Activated B cell treated with CpG ODN at 0.5 μM for 24 hours (primary cell): ENCODE measurements around the gene PPM1N. TPM values are rescaled to one million over a fixed set of nuclear protein-coding genes. Genes with fewer than 3 reads are reported as not detected.
A peak's percentile ranks its signal among the peaks of the same experiment; 100 is the strongest.

Experiments used
- ATAC-seq: fragments of 200-7000 bp; cut with Tn5 transposase; one replicate; pipeline ENCODE4 v1.10.0; 2021; ENCODE audit warnings: low read depth, mild to moderate bottlenecking, moderate library complexity
- CTCF ChIA-PET: fragments of 350-600 bp; sonication (Branson Sonifier 250); formaldehyde crosslinking; loops from one replicate; lab custom pipeline; 2021; ENCODE audit warnings: antibody characterized with exemption; lab: Charles Lee
- POLR2A ChIA-PET: fragments of 350-600 bp; sonication (Branson Sonifier 250); formaldehyde crosslinking; loops from one replicate; lab custom pipeline; 2021; ENCODE audit warnings: antibody characterized with exemption; lab: Charles Lee
- DNase-seq: peaks from one replicate; pipeline ENCODE4 v3.0.0; 2022
- H3K27ac Mint-ChIP-seq: one replicate; pipeline ENCODE4 v1.8.0; 2020; ENCODE audit warnings: mixed read lengths
- H3K27me3 Mint-ChIP-seq: one replicate; pipeline ENCODE4 v1.8.0; 2021; ENCODE audit warnings: mixed read lengths
- H3K36me3 Mint-ChIP-seq: one replicate; pipeline ENCODE4 v1.8.0; 2021; ENCODE audit warnings: low read depth, mixed read lengths
- H3K4me1 Mint-ChIP-seq: one replicate; pipeline ENCODE4 v1.8.0; 2021; ENCODE audit warnings: mixed read lengths
- H3K4me3 Mint-ChIP-seq: one replicate; pipeline ENCODE4 v1.8.0; 2020; ENCODE audit warnings: mild to moderate bottlenecking, mixed read lengths
- H3K9me3 Mint-ChIP-seq: one replicate; pipeline ENCODE4 v1.8.0; 2020; ENCODE audit warnings: mixed read lengths
- CTCF ChIP-seq: fragments of 200-600 bp; IDR thresholded peaks from one replicate; pipeline ENCODE4 v1.8.0; 2022; ENCODE audit warnings: antibody characterized with exemption, mild to moderate bottlenecking
- intact Hi-C: fragments of 100-400 bp; cut with micrococcal nuclease; formaldehyde crosslinking; loops from one replicate; pipeline ENCODE4 v1.15.1; 2024
- total RNA-seq: library from RNA; stranded (reverse); gene quantifications from 2 replicates; pipeline ENCODE4 v1.2.3, GENCODE V29; 2022

PPM1N gene
- total RNA-seq, 1 donor from 2014 or later: 0.80 TPM

DNA sequence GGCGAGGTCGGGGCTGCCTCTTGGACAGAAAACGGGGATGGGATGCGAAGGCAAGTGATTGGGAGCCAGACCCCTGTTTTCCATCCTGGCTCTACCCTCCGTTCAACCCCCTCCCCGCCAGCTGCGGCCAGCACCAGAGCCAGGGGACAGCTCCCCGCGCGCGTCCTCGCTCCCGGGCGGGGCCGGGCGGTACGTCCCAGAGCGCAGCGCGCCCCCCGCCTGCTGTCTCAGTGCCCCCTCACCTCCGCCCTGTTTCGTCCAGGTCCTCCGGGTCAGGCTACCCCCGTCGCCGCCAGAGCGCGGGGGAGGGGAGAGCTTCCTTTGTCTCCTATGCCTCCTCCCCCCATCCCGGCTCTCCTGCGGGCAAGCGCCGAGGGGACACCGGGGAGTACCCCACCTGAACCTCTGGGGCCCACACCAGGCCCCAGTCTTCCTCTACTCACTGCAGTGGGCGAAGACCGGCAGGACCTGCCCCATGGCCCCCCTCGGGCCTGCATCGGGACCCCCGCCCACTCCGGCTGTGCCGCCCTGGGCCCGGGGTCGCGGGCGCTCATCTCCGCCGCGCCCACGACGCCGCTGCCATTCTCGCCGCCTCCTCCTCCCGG lies 1.8 kb upstream of the PPM1N start:
- CTCF ChIA-PET: interaction anchor here (2.0 to 3.8 kb wide), 3 partner anchors 11 to 62 kb away, joined by 5 to 19 read pairs (median 13); no protein-coding TSS in a partner anchor
- POLR2A ChIA-PET: interaction anchor here (0.5 to 2.6 kb wide), 12 partner anchors 11 to 495 kb away, joined by 3 to 11 read pairs (median 6); partner anchors contain the start of genes RELB and VASP
- ATAC-seq (peak; percentile 10), DNase-seq (peak; percentile 53)
- Mint-ChIP-seq H3K4me1 (peaks cover 45% of the 10 kb centered on the region), H3K9me3 (no peaks in the 10 kb centered on the region), H3K27ac (no peak overlapping the region), H3K27me3 (peaks cover 12% of the 10 kb centered on the region), H3K4me3 (peak overlapping the region; percentile 85), H3K36me3 (no peaks in the 10 kb centered on the region)
- no peak for TF ChIP-seq CTCF
- intact Hi-C loops: loop anchor here (2.0 to 5.0 kb wide), 3 partner anchors 18 to 419 kb away; partner anchors contain the start of genes GEMIN7, OPA3 and ZNF296

- Mint-ChIP-seq H3K27ac (no peak overlapping the region), H3K4me1 (peaks cover 57% of the 10 kb centered on the region), H3K9me3 (no peaks in the 10 kb centered on the region), H3K4me3 (peak overlapping the region; percentile 74), H3K27me3 (peaks cover 8% of the 10 kb centered on the region), H3K36me3 (no peaks in the 10 kb centered on the region)
- DNase-seq (no peak), ATAC-seq (no peak)
- TF ChIP-seq CTCF: no peak
- intact Hi-C loops: loop anchor here (1.0 to 5.0 kb wide), 5 partner anchors 9 to 420 kb away; partner anchors contain the start of genes GEMIN7, OPA3 and ZNF296
- ChIA-PET POLR2A (interaction anchor here (0.5 to 2.6 kb wide), 5 partner anchors 10 to 496 kb away, joined by 3 to 10 read pairs (median 4); partner anchors contain the start of genes ERCC2, RELB and VASP), CTCF (interaction anchor here (2.0 to 3.8 kb wide), 2 partner anchors 18 to 60 kb away, joined by 5 to 13 read pairs; no protein-coding TSS in a partner anchor)
Measured at GRCh38 chr19:45497791-45498190, 452 bp upstream of the PPM1N start.

GRCh38 chr19:45499196-45500180 lies 1.2 kb downstream of the PPM1N start:
- TF ChIP-seq CTCF: no peak
- H3K27me3 Mint-ChIP-seq: peaks cover 5% of the 10 kb centered on the region
- CTCF ChIA-PET: interaction anchor here (0.6 to 1.3 kb wide), 7 partner anchors 11 to 143 kb away, joined by 3 to 5 read pairs (median 4); no protein-coding TSS in a partner anchor
- no peak for DNase-seq
- peak overlapping the region; percentile 50 for H3K27ac Mint-ChIP-seq
- H3K4me1 Mint-ChIP-seq: peaks cover 52% of the 10 kb centered on the region
- no peaks in the 10 kb centered on the region for H3K9me3 Mint-ChIP-seq
- intact Hi-C loops: loop anchor here (5.0 kb wide), 1 partner anchor 422 kb away; the partner anchor contains the start of genes GEMIN7 and ZNF296
- POLR2A ChIA-PET: interaction anchor here (0.6 to 2.2 kb wide), 7 partner anchors 9 to 538 kb away, joined by 3 to 11 read pairs (median 3); no protein-coding TSS in a partner anchor
- peak overlapping the region; percentile 42 for H3K4me3 Mint-ChIP-seq
- no peaks in the 10 kb centered on the region for H3K36me3 Mint-ChIP-seq
- ATAC-seq: peak; percentile 20

DNA sequence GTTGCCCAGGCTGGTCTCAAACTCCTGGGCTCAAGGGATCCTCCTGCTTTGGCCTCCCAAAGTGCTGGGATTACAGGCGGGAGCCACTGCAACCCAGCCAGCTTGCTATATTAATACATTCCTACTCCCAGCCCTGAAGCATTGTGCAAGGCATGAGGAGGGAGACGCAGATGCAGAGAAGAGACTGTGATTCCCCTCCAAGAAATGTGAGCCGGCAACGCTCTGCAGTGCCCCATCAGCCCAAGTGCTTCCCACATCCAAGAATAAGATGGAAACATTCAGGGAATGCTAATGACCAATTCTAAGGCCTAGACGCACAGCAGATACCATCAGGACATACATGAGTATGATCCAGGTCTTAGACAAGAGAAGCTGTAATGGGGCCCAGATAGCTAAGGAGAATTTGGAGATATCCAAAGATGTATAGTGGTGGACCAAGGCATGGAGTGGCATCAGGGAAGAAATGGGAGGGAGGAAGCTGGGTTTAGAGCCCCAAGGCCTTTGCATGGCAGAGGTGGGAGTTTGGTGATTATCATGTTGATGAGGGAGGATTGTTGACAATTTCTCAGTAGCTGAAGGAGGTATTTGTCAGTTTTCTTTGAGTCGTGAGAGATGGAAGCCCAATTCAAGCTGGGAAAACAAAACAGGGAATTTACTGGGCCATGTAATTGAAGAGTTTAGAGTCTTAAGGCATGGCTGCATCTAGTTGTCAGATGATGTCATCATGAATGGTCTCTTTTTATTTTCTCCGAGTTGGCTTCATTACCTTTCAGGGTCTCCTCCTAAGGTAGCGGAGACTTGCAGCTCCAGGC lies 2.9 kb downstream of the PPM1N start:
- ATAC-seq (no peak), DNase-seq (no peak)
- ChIA-PET POLR2A (interaction anchor here (0.5 kb wide), 1 partner anchor 230 kb away, joined by 10 read pairs; the partner anchor contains the start of gene FBXO46), CTCF (interaction anchor here (0.6 kb wide), 1 partner anchor 22 kb away, joined by 3 read pairs; no protein-coding TSS in a partner anchor)
- no peaks in the 10 kb centered on the region for H3K36me3 Mint-ChIP-seq
- H3K27me3 Mint-ChIP-seq: no peaks in the 10 kb centered on the region
- H3K4me3 Mint-ChIP-seq: no peak overlapping the region
- no peak for TF ChIP-seq CTCF
- peak overlapping the region; percentile 83 for H3K27ac Mint-ChIP-seq
- peaks cover 56% of the 10 kb centered on the region for H3K4me1 Mint-ChIP-seq
- intact Hi-C loops: no loop called here
- H3K9me3 Mint-ChIP-seq: no peaks in the 10 kb centered on the region
